ENCODE data around the gene CYB5D1. TPM values are rescaled to one million over a fixed set of nuclear protein-coding genes. Genes with fewer than 3 reads are reported as not detected.
A peak's percentile ranks its signal among the peaks of the same experiment; 100 is the strongest.

CYB5D1 gene
- polyA plus RNA-seq, 1 donor (not counting 4 experiments of a cell fraction or from before 2014, with no cell fraction given): 14.8 TPM

DNA sequence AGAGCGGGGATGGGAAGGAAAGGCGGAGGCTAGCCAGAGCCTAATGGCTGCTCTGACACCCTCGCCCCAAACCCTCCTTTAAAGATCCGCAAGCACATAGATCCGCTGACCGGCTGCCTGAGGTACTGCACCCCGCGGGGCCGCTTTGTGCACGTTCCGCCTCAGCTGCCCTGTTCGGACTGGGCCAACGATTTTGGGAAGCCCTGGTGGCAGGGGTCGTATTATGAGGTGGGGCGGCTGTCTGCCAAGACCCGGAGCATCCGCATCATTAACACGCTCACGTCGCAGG lies 663 bp downstream of the CYB5D1 start:
- no peak for TF ChIP-seq EZH2 (IDR thresholded peaks at IDR 0.05; ENCODE audit: low read length)
- TF ChIP-seq, protein P1, sequence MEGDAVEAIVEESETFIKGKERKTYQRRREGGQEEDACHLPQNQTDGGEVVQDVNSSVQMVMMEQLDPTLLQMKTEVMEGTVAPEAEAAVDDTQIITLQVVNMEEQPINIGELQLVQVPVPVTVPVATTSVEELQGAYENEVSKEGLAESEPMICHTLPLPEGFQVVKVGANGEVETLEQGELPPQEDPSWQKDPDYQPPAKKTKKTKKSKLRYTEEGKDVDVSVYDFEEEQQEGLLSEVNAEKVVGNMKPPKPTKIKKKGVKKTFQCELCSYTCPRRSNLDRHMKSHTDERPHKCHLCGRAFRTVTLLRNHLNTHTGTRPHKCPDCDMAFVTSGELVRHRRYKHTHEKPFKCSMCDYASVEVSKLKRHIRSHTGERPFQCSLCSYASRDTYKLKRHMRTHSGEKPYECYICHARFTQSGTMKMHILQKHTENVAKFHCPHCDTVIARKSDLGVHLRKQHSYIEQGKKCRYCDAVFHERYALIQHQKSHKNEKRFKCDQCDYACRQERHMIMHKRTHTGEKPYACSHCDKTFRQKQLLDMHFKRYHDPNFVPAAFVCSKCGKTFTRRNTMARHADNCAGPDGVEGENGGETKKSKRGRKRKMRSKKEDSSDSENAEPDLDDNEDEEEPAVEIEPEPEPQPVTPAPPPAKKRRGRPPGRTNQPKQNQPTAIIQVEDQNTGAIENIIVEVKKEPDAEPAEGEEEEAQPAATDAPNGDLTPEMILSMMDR (optimal IDR thresholded peaks at IDR 0.05 in 1 of 3, IDR thresholded peaks at IDR 0.05 in 1 of 3, conservative IDR thresholded peaks at IDR 0.05 in 1 of 3; ENCODE audit: extremely low read depth in 1 of 3, insufficient read depth in 2 of 3, low read length in 3 of 3): peak; percentile 41 to 69 (median 57)
- FAIRE-seq (peak; percentile 60), DNase-seq (ENCODE audit: low read depth, low spot score) (no peak)
- Histone ChIP-seq H3K27ac (ENCODE audit: control insufficient read depth, insufficient read depth, low read length) (peak overlapping the region; percentile 73), H3K9me1 (ENCODE audit: control insufficient read depth, extremely low read depth, insufficient read depth, low read length) (no peaks in the 10 kb centered on the region), H3K9me3 (ENCODE audit: control insufficient read depth, low read depth, low read length) (no peaks in the 10 kb centered on the region), H4K20me1 (ENCODE audit: control insufficient read depth, extremely low read depth, insufficient read depth, low read length) (no peaks in the 10 kb centered on the region), H3K4me3 (ENCODE audit: control insufficient read depth in 2 of 3, extremely low read depth in 1 of 3, insufficient read depth in 2 of 3, low read depth in 1 of 3, low read length in 3 of 3) (peak overlapping the region; percentile 57 to 98 (median 79)), H3K27me3 (ENCODE audit: control insufficient read depth, extremely low read depth, insufficient read depth, low read length) (no peaks in the 10 kb centered on the region), H3K79me2 (ENCODE audit: control insufficient read depth, insufficient read depth, low read length) (peaks cover 25% of the 10 kb centered on the region), H3K36me3 (ENCODE audit: control insufficient read depth in 2 of 2, extremely low read depth in 1 of 2, insufficient read depth in 2 of 2, low read length in 2 of 2) (peaks cover 5 to 8% of the 10 kb centered on the region in 2 experiments), H3K4me2 (ENCODE audit: control insufficient read depth, extremely low read depth, insufficient read depth, low read depth, low read length) (peak overlapping the region; percentile 97), H3K9ac (ENCODE audit: control insufficient read depth, extremely low read depth, insufficient read depth, low read length) (peak overlapping the region; percentile 79), H3K4me1 (ENCODE audit: control insufficient read depth, extremely low read depth, insufficient read depth, low read length) (peaks cover 37% of the 10 kb centered on the region), H2AFZ (ENCODE audit: control insufficient read depth, low read length) (peak overlapping the region; percentile 93)
- dilution Hi-C loops (cut with MboI; ENCODE audit: extremely low pct_ligation_motif_present, low sequenced_read_pairs): no loop called here

DNA sequence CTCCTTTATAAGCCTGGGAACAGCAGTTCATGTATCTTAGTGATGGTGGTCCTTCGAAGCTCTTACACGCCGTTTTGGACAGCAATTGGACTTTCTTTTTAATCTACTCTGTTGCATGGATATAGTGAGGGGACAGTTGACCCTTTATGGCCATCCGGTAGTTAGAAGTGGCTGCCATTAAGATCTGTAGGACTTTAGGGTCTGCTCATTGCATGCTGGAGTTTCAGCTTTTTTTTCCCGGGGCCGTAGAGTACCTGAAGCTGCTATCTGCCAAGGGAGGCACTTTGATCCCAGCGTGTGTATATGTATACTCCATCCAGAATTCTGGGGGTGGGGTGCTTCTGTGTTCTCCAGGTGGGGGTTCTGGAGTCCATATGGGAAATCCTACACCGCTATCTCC lies 1.2 kb downstream of the CYB5D1 start:
- no peak for FAIRE-seq
- Histone ChIP-seq H3K9me3 (ENCODE audit: control insufficient read depth, low read depth, low read length) (no peaks in the 10 kb centered on the region), H3K36me3 (ENCODE audit: control insufficient read depth in 2 of 2, extremely low read depth in 1 of 2, insufficient read depth in 2 of 2, low read length in 2 of 2) (peaks cover 5 to 8% of the 10 kb centered on the region in 2 experiments), H4K20me1 (ENCODE audit: control insufficient read depth, extremely low read depth, insufficient read depth, low read length) (no peaks in the 10 kb centered on the region), H2AFZ (ENCODE audit: control insufficient read depth, low read length) (no peak overlapping the region), H3K79me2 (ENCODE audit: control insufficient read depth, insufficient read depth, low read length) (peaks cover 25% of the 10 kb centered on the region), H3K4me2 (ENCODE audit: control insufficient read depth, extremely low read depth, insufficient read depth, low read depth, low read length) (peak overlapping the region; percentile 97), H3K9me1 (ENCODE audit: control insufficient read depth, extremely low read depth, insufficient read depth, low read length) (no peaks in the 10 kb centered on the region), H3K27me3 (ENCODE audit: control insufficient read depth, extremely low read depth, insufficient read depth, low read length) (no peaks in the 10 kb centered on the region), H3K9ac (ENCODE audit: control insufficient read depth, extremely low read depth, insufficient read depth, low read length) (peak overlapping the region; percentile 79), H3K4me1 (ENCODE audit: control insufficient read depth, extremely low read depth, insufficient read depth, low read length) (peaks cover 37% of the 10 kb centered on the region), H3K27ac (ENCODE audit: control insufficient read depth, insufficient read depth, low read length) (peak overlapping the region; percentile 73), H3K4me3 (ENCODE audit: control insufficient read depth in 2 of 3, extremely low read depth in 1 of 3, insufficient read depth in 2 of 3, low read depth in 1 of 3, low read length in 3 of 3) (peak overlapping the region; percentile 57 to 98 (median 79))
- dilution Hi-C loops (cut with MboI; ENCODE audit: extremely low pct_ligation_motif_present, low sequenced_read_pairs): no loop called here
- no peak for DNase-seq (ENCODE audit: low read depth, low spot score)
- no peak for TF ChIP-seq EZH2 (IDR thresholded peaks at IDR 0.05; ENCODE audit: low read length)
- TF ChIP-seq, protein P1 (optimal IDR thresholded peaks at IDR 0.05 in 1 of 3, IDR thresholded peaks at IDR 0.05 in 1 of 3, conservative IDR thresholded peaks at IDR 0.05 in 1 of 3; ENCODE audit: extremely low read depth in 1 of 3, insufficient read depth in 2 of 3, low read length in 3 of 3): no peak
